PFSK-1 (cell line): ENCODE measurements around the gene CLEC1A.

ENCODE experiments used
- POLR2AphosphoS5 ChIP-seq: IDR thresholded peaks from 2 replicates; pipeline ENCODE4 v1.6.1; 2012; ENCODE audit warnings: low read depth, mild to moderate bottlenecking, control low read depth, low read length, moderate library complexity
- TF ChIP-seq, protein P1 (sequence below), 2 experiments: IDR thresholded peaks; 2 replicates each; pipeline versions ENCODE4 v1.6.1 to v1.8.0; 2011 to 2012; ENCODE audit warnings: low read depth in 2 of 2, low read length in 2 of 2, control low read depth in 1 of 2, inconsistent platforms in 1 of 2, mild to moderate bottlenecking in 1 of 2, moderate library complexity in 1 of 2; ENCODE audit not compliant: insufficient read depth in 1 of 2

- TF ChIP-seq, protein P1, sequence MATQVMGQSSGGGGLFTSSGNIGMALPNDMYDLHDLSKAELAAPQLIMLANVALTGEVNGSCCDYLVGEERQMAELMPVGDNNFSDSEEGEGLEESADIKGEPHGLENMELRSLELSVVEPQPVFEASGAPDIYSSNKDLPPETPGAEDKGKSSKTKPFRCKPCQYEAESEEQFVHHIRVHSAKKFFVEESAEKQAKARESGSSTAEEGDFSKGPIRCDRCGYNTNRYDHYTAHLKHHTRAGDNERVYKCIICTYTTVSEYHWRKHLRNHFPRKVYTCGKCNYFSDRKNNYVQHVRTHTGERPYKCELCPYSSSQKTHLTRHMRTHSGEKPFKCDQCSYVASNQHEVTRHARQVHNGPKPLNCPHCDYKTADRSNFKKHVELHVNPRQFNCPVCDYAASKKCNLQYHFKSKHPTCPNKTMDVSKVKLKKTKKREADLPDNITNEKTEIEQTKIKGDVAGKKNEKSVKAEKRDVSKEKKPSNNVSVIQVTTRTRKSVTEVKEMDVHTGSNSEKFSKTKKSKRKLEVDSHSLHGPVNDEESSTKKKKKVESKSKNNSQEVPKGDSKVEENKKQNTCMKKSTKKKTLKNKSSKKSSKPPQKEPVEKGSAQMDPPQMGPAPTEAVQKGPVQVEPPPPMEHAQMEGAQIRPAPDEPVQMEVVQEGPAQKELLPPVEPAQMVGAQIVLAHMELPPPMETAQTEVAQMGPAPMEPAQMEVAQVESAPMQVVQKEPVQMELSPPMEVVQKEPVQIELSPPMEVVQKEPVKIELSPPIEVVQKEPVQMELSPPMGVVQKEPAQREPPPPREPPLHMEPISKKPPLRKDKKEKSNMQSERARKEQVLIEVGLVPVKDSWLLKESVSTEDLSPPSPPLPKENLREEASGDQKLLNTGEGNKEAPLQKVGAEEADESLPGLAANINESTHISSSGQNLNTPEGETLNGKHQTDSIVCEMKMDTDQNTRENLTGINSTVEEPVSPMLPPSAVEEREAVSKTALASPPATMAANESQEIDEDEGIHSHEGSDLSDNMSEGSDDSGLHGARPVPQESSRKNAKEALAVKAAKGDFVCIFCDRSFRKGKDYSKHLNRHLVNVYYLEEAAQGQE (IDR thresholded peaks at IDR 0.05; ENCODE audit: insufficient read depth in 1 of 2, low read depth in 2 of 2, low read length in 2 of 2), result no peak
- TF ChIP-seq POLR2AphosphoS5, result no peak
Measured at GRCh38 chr12:10070380-10070779, 28.4 kb downstream of the CLEC1A start.
